SU-DHL-6 (cell line): ENCODE data around the gene PTDSS2.

Source experiments
- H2AFZ ChIP-seq: fragments of 200-600 bp; sonication (generic); 2 replicates; pipeline ENCODE4 v1.6.1; 2014; ENCODE audit warnings: low read depth, mild to moderate bottlenecking, moderate library complexity, mixed read lengths, antibody characterized with exemption, low read length; ENCODE audit not compliant: severe bottlenecking
- H3F3A ChIP-seq: fragments of 200-600 bp; shearing (Covaris generic); 2 replicates; pipeline ENCODE4 v1.6.0; 2016; ENCODE audit warnings: antibody characterized with exemption, mild to moderate bottlenecking; ENCODE audit not compliant: insufficient read depth
- H3K27ac ChIP-seq: fragments of 200-600 bp; sonication (generic); 2 replicates; pipeline ENCODE4 v1.5.1; 2016; ENCODE audit warnings: low read depth, mild to moderate bottlenecking, low read length, moderate library complexity, mixed read lengths
- H3K27me3 ChIP-seq: fragments of 200-600 bp; sonication (generic), shearing (Covaris generic); 2 replicates; pipeline ENCODE4 v1.6.0; 2014; ENCODE audit warnings: mild to moderate bottlenecking, low read length
- H3K36me3 ChIP-seq: fragments of 200-600 bp; sonication (generic); 2 replicates; pipeline ENCODE4 v1.6.1; 2014; ENCODE audit warnings: mild to moderate bottlenecking, low read length, mixed read lengths
- H3K4me2 ChIP-seq: fragments of 300-600, 200-600 bp; shearing (Covaris generic), sonication (generic); 2 replicates; pipeline ENCODE4 v1.6.0; 2014; ENCODE audit warnings: low read length, low read depth, mild to moderate bottlenecking; ENCODE audit not compliant: poor library complexity, severe bottlenecking
- H3K4me3 ChIP-seq: fragments of 200-600 bp; sonication (generic); 2 replicates; pipeline ENCODE4 v1.5.1; 2014; ENCODE audit warnings: antibody characterized with exemption, low read length, mild to moderate bottlenecking, mixed read lengths; ENCODE audit not compliant: insufficient read depth, poor library complexity, severe bottlenecking
- H3K79me2 ChIP-seq: fragments of 200-600 bp; sonication (generic); 2 replicates; pipeline ENCODE4 v1.6.1; 2014; ENCODE audit warnings: mild to moderate bottlenecking, low read length, moderate library complexity; ENCODE audit not compliant: insufficient read depth
- H3K9ac ChIP-seq: fragments of 200-600 bp; sonication (generic); 2 replicates; pipeline ENCODE4 v1.7.0; 2014; ENCODE audit warnings: mild to moderate bottlenecking, low read length
- H3K9me2 ChIP-seq: fragments of 200-600 bp; sonication (generic); replicated peaks from 2 replicates; pipeline ENCODE4 v1.6.1; 2014; ENCODE audit warnings: low read length; ENCODE audit not compliant: insufficient read depth
- H3K9me3 ChIP-seq: fragments of 200-600 bp; sonication (generic); 2 replicates; pipeline ENCODE4 v1.6.1; 2014; ENCODE audit warnings: low read length, mixed read lengths; ENCODE audit not compliant: insufficient read depth
- H4K20me1 ChIP-seq: fragments of 200-600 bp; sonication (generic); 2 replicates; pipeline ENCODE4 v1.6.1; 2014; ENCODE audit warnings: low read depth, mild to moderate bottlenecking, antibody characterized with exemption, low read length, moderate library complexity, mixed read lengths
- CTCF ChIP-seq: fragments of 200-600 bp; sonication (generic); IDR thresholded peaks from one replicate; pipeline ENCODE4 v1.5.1; 2017; ENCODE audit warnings: antibody characterized with exemption, mild to moderate bottlenecking, low read length, moderate library complexity; ENCODE audit not compliant: insufficient read depth, poor library complexity, severe bottlenecking
- EZH2phosphoT487 ChIP-seq: fragments of 200-600 bp; sonication (generic), shearing (Covaris generic); conservative IDR thresholded peaks from 2 replicates; pipeline ENCODE4 v1.6.1; 2018; ENCODE audit warnings: mild to moderate bottlenecking, antibody characterized with exemption, low read length, moderate library complexity, mixed read lengths

Gene PTDSS2

GRCh38 chr11:528166-528814, 78.2 kb downstream of the PTDSS2 start:
- no peak overlapping the region for H3K9ac ChIP-seq
- H3K4me3 ChIP-seq = no peak overlapping the region
- H3K36me3 ChIP-seq = no peaks in the 10 kb centered on the region
- H3K9me3 ChIP-seq = no peaks in the 10 kb centered on the region
- H3K4me2 ChIP-seq = no peak overlapping the region
- no peak overlapping the region for H2AFZ ChIP-seq
- TF ChIP-seq EZH2phosphoT487 (no peak), CTCF (no peak)
- no peaks in the 10 kb centered on the region for H3F3A ChIP-seq
- no peaks in the 10 kb centered on the region for H3K27me3 ChIP-seq
- H3K9me2 ChIP-seq = no peaks in the 10 kb centered on the region
- no peak overlapping the region for H3K27ac ChIP-seq
- no peaks in the 10 kb centered on the region for H4K20me1 ChIP-seq
- H3K79me2 ChIP-seq = no peaks in the 10 kb centered on the region

GRCh38 chr11:528815-529727, 79.0 kb downstream of the PTDSS2 start:
- no peak overlapping the region for H3K27ac ChIP-seq
- TF ChIP-seq CTCF = no peak
- no peak for TF ChIP-seq EZH2phosphoT487
- H3K9ac ChIP-seq = no peak overlapping the region

DNA sequence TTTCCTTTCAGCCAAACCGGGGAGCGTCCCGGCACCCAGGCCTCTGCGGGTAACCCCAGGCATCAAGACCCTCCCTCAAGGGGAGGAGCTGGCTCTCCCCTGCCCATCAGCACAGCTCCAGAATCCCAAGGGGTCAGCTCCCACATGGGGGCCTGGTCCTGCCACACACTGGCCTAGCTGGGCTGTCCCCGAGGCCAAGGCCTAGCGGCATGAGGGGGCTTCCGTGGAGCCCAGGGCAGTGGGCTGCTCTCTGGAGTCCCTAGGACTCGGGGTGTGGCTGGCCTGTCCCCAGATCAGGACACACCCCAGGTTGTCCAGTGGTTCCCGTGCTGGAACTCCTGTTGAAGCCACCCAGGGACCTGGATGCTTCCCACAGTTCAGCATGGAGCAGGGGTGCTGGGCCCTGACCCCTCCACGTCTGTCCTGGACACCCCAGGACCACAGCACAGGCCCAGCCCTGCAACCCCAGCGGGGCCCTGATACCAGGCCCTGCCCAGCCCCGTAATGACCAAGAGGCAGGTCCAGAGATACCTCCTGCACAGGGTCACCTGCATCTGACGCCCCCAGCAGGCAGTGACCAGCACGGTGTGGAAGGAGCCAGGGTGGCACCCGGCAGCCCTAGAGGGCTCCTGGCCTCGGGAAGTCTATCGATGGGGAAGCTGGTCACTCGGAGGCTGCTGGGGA, 79.8 kb downstream of the PTDSS2 start:
- Histone ChIP-seq H3K27me3 (no peaks in the 10 kb centered on the region), H3K4me3 (no peak overlapping the region), H3K36me3 (no peaks in the 10 kb centered on the region), H2AFZ (no peak overlapping the region), H3K9ac (no peak overlapping the region), H3K9me3 (no peaks in the 10 kb centered on the region), H3F3A (no peaks in the 10 kb centered on the region), H3K79me2 (peaks cover 11% of the 10 kb centered on the region), H4K20me1 (no peaks in the 10 kb centered on the region), H3K27ac (no peak overlapping the region), H3K4me2 (no peak overlapping the region), H3K9me2 (no peaks in the 10 kb centered on the region)
- TF ChIP-seq EZH2phosphoT487 (no peak), CTCF (no peak)

More at GRCh38 chr11:528815-529727, 79.0 kb downstream of the PTDSS2 start:
- Histone ChIP-seq H3K9me3 (no peaks in the 10 kb centered on the region), H3K9me2 (no peaks in the 10 kb centered on the region), H3K4me3 (no peak overlapping the region), H3K27me3 (no peaks in the 10 kb centered on the region), H3K79me2 (peaks cover 3% of the 10 kb centered on the region; the same call in 1 of the 2 replicates), H3K36me3 (no peaks in the 10 kb centered on the region), H3F3A (no peaks in the 10 kb centered on the region), H3K4me2 (no peak overlapping the region), H2AFZ (no peak overlapping the region), H4K20me1 (no peaks in the 10 kb centered on the region)
